Endodermal cell (in vitro differentiated cells): ENCODE results near the gene DHX32. TPM values are rescaled to one million over a fixed set of nuclear protein-coding genes. Genes with fewer than 3 reads are reported as not detected.

Source experiments
- DNase-seq: peaks from one replicate; pipeline ENCODE4 v3.0.0-alpha.2; 2017
- H3K27ac ChIP-seq: 2 replicates; pipeline ENCODE4 v1.5.1; 2013; ENCODE audit warnings: mild to moderate bottlenecking, low read depth, low read length, moderate library complexity
- H3K27me3 ChIP-seq: 2 replicates; pipeline ENCODE4 v1.6.1; 2013; ENCODE audit warnings: mild to moderate bottlenecking, low read length, moderate library complexity; ENCODE audit not compliant: insufficient read depth, control insufficient read depth, poor library complexity, severe bottlenecking
- H3K36me3 ChIP-seq: 2 replicates; pipeline ENCODE4 v1.7.0; 2013; ENCODE audit warnings: mild to moderate bottlenecking, low read length, moderate library complexity; ENCODE audit not compliant: control insufficient read depth, insufficient read depth
- H3K4me1 ChIP-seq: one replicate; pipeline ENCODE4 v1.7.0; 2013; ENCODE audit warnings: low read length; ENCODE audit not compliant: control insufficient read depth, insufficient read depth
- H3K4me3 ChIP-seq: 2 replicates; pipeline ENCODE4 v1.5.1; 2013; ENCODE audit warnings: mild to moderate bottlenecking, low read length, moderate library complexity
- H3K9ac ChIP-seq: 2 replicates; pipeline ENCODE4 v1.6.1; 2013; ENCODE audit warnings: mild to moderate bottlenecking, low read length, moderate library complexity; ENCODE audit not compliant: poor library complexity, severe bottlenecking; ENCODE audit errors: extremely low read depth
- H3K9me3 ChIP-seq: 2 replicates; pipeline ENCODE4 v1.6.1; 2013; ENCODE audit warnings: mild to moderate bottlenecking, low read length, moderate library complexity; ENCODE audit not compliant: control insufficient read depth
- H3K27ac Mint-ChIP-seq: 2 replicates; pipeline ENCODE4 v1.8.0; 2020; ENCODE audit warnings: mixed read lengths
- H3K27me3 Mint-ChIP-seq: 2 replicates; pipeline ENCODE4 v1.8.0; 2021; ENCODE audit warnings: mild to moderate bottlenecking, mixed read lengths; ENCODE audit not compliant: insufficient read depth
- H3K36me3 Mint-ChIP-seq: 2 replicates; pipeline ENCODE4 v1.8.0; 2020; ENCODE audit warnings: low read depth, mixed read lengths
- H3K4me1 Mint-ChIP-seq: 2 replicates; pipeline ENCODE4 v1.8.0; 2020; ENCODE audit warnings: mixed read lengths
- H3K4me3 Mint-ChIP-seq: 2 replicates; pipeline ENCODE4 v1.8.0; 2020; ENCODE audit warnings: mild to moderate bottlenecking, moderate library complexity, mixed read lengths
- H3K9me3 Mint-ChIP-seq: 2 replicates; pipeline ENCODE4 v1.8.0; 2020; ENCODE audit warnings: mild to moderate bottlenecking, mixed read lengths
- WGBS, 2 experiments: methylation state at CpG; one replicate each; pipeline versions ENCODE4 v1.1.5 to v1.1.7; 2013; ENCODE audit warnings: missing lambda C conversion rate in 2 of 2, mixed read lengths in 1 of 2; ENCODE audit not compliant: insufficient coverage in 1 of 2, insufficient read length in 1 of 2; 5-methylcytosine and 5-hydroxymethylcytosine counted together
- total RNA-seq, 2 donors: library from RNA; stranded (reverse); fragmentation: NEBNext Ultra II Directional in 1 of 2; extraction: Animal tissue kit (Norgen Biotek cat#: 25700) in 1 of 2; gene quantifications; 2 replicates in 1 of 2; 3 replicates in 1 of 2; pipeline ENCODE4 v1.2.1, GENCODE V29; 2021
- TF ChIP-seq, protein P1 (sequence below): fragments of 200-600 bp; sonication (generic); conservative IDR thresholded peaks from 2 replicates; pipeline ENCODE4 v1.5.0; 2021; ENCODE audit warnings: antibody characterized with exemption, mild to moderate bottlenecking

Gene DHX32
- total RNA-seq, 2 donors from 2014 or later: 25.4 to 38.1 TPM

DNA sequence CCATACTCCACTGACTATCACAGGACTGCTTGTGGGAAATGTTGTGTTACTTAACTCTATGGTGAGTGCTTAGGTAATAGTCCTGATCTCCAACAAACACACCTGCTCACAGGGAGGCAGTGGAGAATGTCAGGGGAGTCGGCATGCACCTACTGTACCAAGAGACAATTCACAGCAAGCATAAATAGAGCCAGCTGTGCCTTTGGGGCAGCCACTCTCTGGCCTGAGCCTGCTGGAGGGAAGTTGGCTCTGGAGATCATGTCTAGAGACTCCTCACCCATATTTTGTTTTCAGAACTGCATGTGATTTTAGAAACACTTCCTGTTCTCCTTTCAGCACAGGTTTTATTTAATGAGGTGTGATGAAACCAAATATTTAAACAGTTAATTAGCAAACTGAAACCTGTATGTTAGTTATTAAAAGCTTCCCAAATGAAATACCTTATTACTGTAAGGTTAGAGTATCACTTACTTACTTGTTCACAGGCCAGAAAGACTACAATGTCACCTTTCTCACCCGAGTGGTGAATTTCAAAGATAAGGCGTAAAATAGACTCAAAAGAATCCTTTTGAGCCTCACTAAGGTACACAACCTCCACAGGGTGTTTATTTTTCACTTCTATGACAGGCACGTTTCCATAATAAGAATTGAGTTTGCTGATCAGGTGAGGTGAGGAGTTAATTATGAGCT lies 21.8 kb downstream of the DHX32 start:
- Histone ChIP-seq H3K4me1 (no peaks in the 10 kb centered on the region), H3K36me3 (peaks cover 25% of the 10 kb centered on the region), H3K27me3 (no peaks in the 10 kb centered on the region), H3K9ac (no peak overlapping the region), H3K27ac (no peak overlapping the region), H3K4me3 (no peak overlapping the region), H3K9me3 (no peaks in the 10 kb centered on the region)
- WGBS, 2 experiments: 80 to 92% methylated on average over 2 to 4 of the region's 4 CpGs
- TF ChIP-seq, protein P1, sequence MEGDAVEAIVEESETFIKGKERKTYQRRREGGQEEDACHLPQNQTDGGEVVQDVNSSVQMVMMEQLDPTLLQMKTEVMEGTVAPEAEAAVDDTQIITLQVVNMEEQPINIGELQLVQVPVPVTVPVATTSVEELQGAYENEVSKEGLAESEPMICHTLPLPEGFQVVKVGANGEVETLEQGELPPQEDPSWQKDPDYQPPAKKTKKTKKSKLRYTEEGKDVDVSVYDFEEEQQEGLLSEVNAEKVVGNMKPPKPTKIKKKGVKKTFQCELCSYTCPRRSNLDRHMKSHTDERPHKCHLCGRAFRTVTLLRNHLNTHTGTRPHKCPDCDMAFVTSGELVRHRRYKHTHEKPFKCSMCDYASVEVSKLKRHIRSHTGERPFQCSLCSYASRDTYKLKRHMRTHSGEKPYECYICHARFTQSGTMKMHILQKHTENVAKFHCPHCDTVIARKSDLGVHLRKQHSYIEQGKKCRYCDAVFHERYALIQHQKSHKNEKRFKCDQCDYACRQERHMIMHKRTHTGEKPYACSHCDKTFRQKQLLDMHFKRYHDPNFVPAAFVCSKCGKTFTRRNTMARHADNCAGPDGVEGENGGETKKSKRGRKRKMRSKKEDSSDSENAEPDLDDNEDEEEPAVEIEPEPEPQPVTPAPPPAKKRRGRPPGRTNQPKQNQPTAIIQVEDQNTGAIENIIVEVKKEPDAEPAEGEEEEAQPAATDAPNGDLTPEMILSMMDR: no peak
- DNase-seq: no peak
- Mint-ChIP-seq H3K9me3 (no peaks in the 10 kb centered on the region), H3K4me3 (no peak overlapping the region), H3K27me3 (no peaks in the 10 kb centered on the region), H3K36me3 (peaks cover 14% of the 10 kb centered on the region), H3K4me1 (peaks cover 10% of the 10 kb centered on the region), H3K27ac (no peak overlapping the region)

DNA sequence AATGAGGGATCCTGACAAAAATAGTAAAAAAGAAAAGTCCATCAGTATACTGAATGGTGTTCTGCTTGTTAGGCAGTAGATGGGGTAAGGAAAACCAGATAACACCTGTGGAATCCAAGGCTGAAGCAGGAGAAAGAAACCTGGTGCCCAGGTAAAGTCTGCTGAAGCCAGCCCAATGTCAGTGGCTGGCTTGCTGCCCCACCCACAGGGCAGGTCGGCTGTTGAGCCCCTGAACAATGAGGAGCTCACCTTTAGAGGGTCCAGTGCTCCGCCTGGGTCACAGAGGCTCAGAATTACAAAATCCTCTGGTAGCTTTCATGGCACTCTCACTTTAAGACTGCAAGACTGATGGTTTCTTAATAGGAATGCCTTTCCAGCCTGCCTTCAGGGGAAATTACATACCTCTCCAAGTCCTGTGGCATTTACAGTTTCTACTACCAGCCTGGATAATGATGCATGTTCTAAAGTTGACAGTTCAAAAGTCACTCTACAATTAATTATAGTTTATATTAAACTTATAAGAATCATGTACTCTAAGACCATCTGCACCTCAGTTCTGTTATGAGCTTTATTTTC lies 23.8 kb downstream of the DHX32 start:
- WGBS, 2 experiments: 92 to 100% methylated on average over 2 of the region's 2 CpGs
- no peak for DNase-seq
- H3K36me3 Mint-ChIP-seq: peaks cover 23% of the 10 kb centered on the region
- H3K9me3 Mint-ChIP-seq: no peaks in the 10 kb centered on the region
- TF ChIP-seq, protein P1: no peak
- peaks cover 10% of the 10 kb centered on the region for H3K4me1 Mint-ChIP-seq
- H3K27me3 ChIP-seq: no peaks in the 10 kb centered on the region
- H3K36me3 ChIP-seq: peaks cover 42% of the 10 kb centered on the region
- no peak overlapping the region for H3K9ac ChIP-seq
- no peaks in the 10 kb centered on the region for H3K27me3 Mint-ChIP-seq
- no peaks in the 10 kb centered on the region for H3K4me1 ChIP-seq
- H3K9me3 ChIP-seq: no peaks in the 10 kb centered on the region
- H3K27ac Mint-ChIP-seq: no peak overlapping the region
- H3K4me3 ChIP-seq: no peak overlapping the region
- H3K27ac ChIP-seq: no peak overlapping the region
- H3K4me3 Mint-ChIP-seq: no peak overlapping the region

DNA sequence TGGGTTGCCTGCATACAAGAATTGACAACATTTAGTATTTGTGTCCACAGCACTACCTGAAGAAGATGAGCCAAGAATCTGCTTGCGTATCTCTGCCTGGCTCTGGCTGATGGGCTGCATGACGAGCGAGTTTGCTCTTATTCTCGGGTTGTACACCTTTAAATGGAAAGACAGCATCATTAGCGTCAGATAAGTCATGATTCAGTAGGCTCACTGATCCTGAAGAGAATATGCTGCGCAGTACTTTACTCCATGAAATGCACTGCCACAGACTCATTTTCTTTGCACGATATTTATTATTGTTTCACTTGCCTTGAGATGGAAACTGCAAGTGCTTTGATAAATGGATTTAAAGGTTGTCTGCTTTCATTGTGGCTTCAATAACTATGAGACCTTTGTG lies 28.6 kb downstream of the DHX32 start:
- no peak for DNase-seq
- no peak overlapping the region for H3K9ac ChIP-seq
- peaks cover 62% of the 10 kb centered on the region for H3K36me3 ChIP-seq
- TF ChIP-seq, protein P1: no peak
- no peaks in the 10 kb centered on the region for H3K4me1 ChIP-seq
- Mint-ChIP-seq H3K27me3 (no peaks in the 10 kb centered on the region), H3K9me3 (no peaks in the 10 kb centered on the region), H3K36me3 (peaks cover 50% of the 10 kb centered on the region), H3K4me3 (no peak overlapping the region), H3K27ac (no peak overlapping the region), H3K4me1 (peaks cover 4% of the 10 kb centered on the region)
- H3K9me3 ChIP-seq: no peaks in the 10 kb centered on the region
- H3K27ac ChIP-seq: no peak overlapping the region
- 95 to 96% methylated on average over 6 to 7 of the region's 7 CpGs for WGBS, 2 experiments
- no peaks in the 10 kb centered on the region for H3K27me3 ChIP-seq
- H3K4me3 ChIP-seq: no peak overlapping the region
